Suprapubic skin (tissue), 4 donors: Measurements from ENCODE around the gene PTPRN2. TPM values are rescaled to one million over a fixed set of nuclear protein-coding genes. Genes with fewer than 3 reads are reported as not detected.
"Not testable (repeated sequence)": the region's sequence is repeated elsewhere in the genome, so short reads cannot be mapped to it uniquely, and the experiment has no call there.

Experiments
- DNase-seq, 2 donors: peaks; one replicate each; pipeline ENCODE4 v3.0.0-alpha.2; 2019; ENCODE audit warnings: low spot score in 2 of 2
- H3K27ac ChIP-seq: fragments of 200-600 bp; sonication (generic); one replicate; pipeline ENCODE4 v1.5.1; 2019
- H3K27me3 ChIP-seq: fragments of 200-600 bp; sonication (generic); one replicate; pipeline ENCODE4 v1.5.1; 2019
- H3K36me3 ChIP-seq: fragments of 200-600 bp; sonication (generic); one replicate; pipeline ENCODE4 v1.5.1; 2019
- H3K4me1 ChIP-seq: fragments of 200-600 bp; sonication (generic); one replicate; pipeline ENCODE4 v1.5.1; 2019
- H3K4me3 ChIP-seq: fragments of 200-600 bp; sonication (generic); one replicate; pipeline ENCODE4 v1.5.1; 2019; ENCODE audit warnings: mild to moderate bottlenecking
- H3K9me3 ChIP-seq: fragments of 200-600 bp; sonication (generic); one replicate; pipeline ENCODE4 v1.5.1; 2019
- EP300 ChIP-seq: sonication (generic); formaldehyde crosslinking; IDR thresholded peaks from one replicate; pipeline ENCODE4 v1.6.1; 2017; ENCODE audit warnings: antibody characterized with exemption
- POLR2A ChIP-seq, 2 donors: fragments of 450-650 bp; IDR thresholded peaks; one replicate each; pipeline ENCODE4 v1.6.1; 2017; ENCODE audit warnings: antibody characterized with exemption in 2 of 2, mild to moderate bottlenecking in 2 of 2, moderate library complexity in 2 of 2
- POLR2AphosphoS5 ChIP-seq, 3 donors: sonication (generic); formaldehyde crosslinking; IDR thresholded peaks; one replicate each; pipeline ENCODE4 v1.6.1; 2017; ENCODE audit warnings: antibody characterized with exemption in 3 of 3
- WGBS: methylation state at CpG from one replicate; pipeline ENCODE4 v1.1.5; 2018; 5-methylcytosine and 5-hydroxymethylcytosine counted together
- total RNA-seq, 4 donors: library from RNA; depleted of rRNA; stranded (reverse); fragments of >200 nt; gene quantifications; one replicate each; pipeline ENCODE4 v1.1.0, GENCODE V29; 2016
- TF ChIP-seq, protein P1 (sequence below), 2 donors: fragments of 200-600 bp in 1 of 2; fragments of 450-650 bp in 1 of 2; sonication (generic) in 1 of 2; IDR thresholded peaks; one replicate each; pipeline ENCODE4 v1.5.1; 2016 to 2019; ENCODE audit warnings: antibody characterized with exemption in 2 of 2, mild to moderate bottlenecking in 1 of 2, moderate library complexity in 1 of 2

The PTPRN2 gene
- total RNA-seq, 4 donors from 2014 or later: 0.23 to 1.8 (median 1.3) TPM

DNA sequence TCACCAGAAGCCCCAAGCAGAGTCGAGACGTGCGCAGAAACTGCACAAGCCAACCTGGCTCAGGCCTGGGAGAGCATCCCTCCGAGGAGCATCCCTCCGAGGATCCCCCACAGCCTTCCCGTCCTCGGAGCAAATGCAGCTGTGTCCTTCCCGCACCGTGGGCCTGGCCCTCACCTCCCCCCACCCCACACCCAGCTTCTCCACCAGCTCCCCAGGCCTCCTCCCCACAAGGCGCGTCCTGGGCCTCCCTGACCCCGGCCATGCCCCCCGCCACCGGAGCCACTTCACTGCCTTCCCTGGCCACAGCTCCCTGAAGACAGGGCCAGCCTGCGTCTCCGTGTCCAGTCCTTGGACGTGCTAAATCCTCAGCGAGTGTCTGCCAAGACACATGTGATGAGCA, 60.6 kb downstream of the PTPRN2 start:
- H3K4me1 ChIP-seq: no peaks in the 10 kb centered on the region
- H3K27me3 ChIP-seq: peaks cover 24% of the 10 kb centered on the region
- H3K9me3 ChIP-seq: no peaks in the 10 kb centered on the region
- no peak overlapping the region for H3K27ac ChIP-seq
- H3K4me3 ChIP-seq: no peak overlapping the region
- 85% methylated on average over 14 of the region's 18 CpGs for WGBS
- TF ChIP-seq EP300 (no peak), POLR2AphosphoS5 (IDR thresholded peaks at IDR 0.05) (no peak), POLR2A (IDR thresholded peaks at IDR 0.05) (no peak)
- TF ChIP-seq, protein P1, sequence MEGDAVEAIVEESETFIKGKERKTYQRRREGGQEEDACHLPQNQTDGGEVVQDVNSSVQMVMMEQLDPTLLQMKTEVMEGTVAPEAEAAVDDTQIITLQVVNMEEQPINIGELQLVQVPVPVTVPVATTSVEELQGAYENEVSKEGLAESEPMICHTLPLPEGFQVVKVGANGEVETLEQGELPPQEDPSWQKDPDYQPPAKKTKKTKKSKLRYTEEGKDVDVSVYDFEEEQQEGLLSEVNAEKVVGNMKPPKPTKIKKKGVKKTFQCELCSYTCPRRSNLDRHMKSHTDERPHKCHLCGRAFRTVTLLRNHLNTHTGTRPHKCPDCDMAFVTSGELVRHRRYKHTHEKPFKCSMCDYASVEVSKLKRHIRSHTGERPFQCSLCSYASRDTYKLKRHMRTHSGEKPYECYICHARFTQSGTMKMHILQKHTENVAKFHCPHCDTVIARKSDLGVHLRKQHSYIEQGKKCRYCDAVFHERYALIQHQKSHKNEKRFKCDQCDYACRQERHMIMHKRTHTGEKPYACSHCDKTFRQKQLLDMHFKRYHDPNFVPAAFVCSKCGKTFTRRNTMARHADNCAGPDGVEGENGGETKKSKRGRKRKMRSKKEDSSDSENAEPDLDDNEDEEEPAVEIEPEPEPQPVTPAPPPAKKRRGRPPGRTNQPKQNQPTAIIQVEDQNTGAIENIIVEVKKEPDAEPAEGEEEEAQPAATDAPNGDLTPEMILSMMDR (IDR thresholded peaks at IDR 0.05): no peak
- H3K36me3 ChIP-seq: no peaks in the 10 kb centered on the region
- DNase-seq: no peak

DNA sequence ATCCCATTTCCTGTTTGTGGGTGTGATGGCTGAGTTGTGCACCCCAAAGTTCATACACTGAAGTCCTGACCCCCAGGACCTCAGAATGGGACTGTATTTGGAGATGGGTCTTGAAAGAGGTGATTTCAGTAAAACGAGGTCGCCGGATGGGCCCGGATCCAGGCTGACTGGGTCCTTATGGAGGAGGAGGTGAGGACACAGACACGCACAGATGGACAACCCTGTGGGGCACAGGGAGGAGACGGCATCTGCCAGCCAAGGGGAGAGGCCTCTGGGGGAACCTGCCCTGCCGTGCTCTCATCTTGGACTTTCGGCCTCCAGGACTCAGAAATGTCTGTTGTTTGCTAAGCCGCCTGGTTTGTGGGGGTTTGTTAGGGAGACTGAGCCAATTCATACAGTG, 61.1 kb downstream of the PTPRN2 start:
- Histone ChIP-seq H3K36me3 (no peaks in the 10 kb centered on the region), H3K4me3 (no peak overlapping the region), H3K4me1 (no peaks in the 10 kb centered on the region), H3K27me3 (peaks cover 24% of the 10 kb centered on the region), H3K27ac (no peak overlapping the region), H3K9me3 (no peaks in the 10 kb centered on the region)
- TF ChIP-seq EP300 (no peak), POLR2A (IDR thresholded peaks at IDR 0.05) (no peak)
- DNase-seq: no peak
- WGBS: 83% methylated on average over 4 of the region's 9 CpGs

DNA sequence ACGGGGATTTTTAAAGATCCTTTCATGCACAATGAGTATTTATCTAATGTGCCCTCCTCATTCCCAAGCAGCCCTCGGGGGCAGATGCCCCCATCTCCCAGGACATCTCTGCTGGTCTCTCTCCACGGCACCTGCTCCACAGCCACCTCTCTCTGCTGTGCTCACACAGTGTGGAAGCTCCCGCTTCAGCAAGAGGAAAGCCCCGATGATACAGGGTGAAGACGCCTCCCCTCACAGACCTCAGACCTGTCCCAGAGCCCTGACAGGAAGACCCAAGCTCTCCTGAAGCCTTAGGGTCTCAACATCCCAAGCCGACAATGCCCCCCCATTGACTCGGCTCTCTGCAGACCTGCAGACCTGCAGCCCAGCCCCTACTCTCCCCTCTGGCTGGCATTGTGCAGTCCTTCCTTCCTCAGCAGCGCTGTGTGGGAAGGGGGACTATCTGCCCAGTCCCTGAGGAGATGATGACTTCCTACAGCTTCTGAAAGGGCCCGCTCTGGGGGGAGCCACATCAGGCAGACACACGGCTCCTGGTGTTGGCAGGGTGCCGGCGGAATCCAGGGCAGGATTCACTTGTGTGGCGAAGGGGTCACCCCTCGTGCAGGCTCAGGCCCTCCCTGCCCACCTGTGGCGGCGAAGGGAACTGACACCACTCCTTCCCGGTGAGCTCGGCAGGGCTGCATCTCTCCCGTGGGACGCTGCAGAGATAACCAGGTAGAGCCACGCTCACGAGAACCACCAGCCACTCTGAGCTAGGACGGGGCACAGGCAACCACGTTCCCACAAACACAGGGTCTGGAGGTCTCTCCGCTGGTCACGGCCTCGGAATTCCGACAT, 61.8 kb downstream of the PTPRN2 start:
- Histone ChIP-seq H3K9me3 (no peaks in the 10 kb centered on the region), H3K4me1 (no peaks in the 10 kb centered on the region), H3K27me3 (peaks cover 24% of the 10 kb centered on the region), H3K36me3 (no peaks in the 10 kb centered on the region), H3K27ac (no peak overlapping the region), H3K4me3 (no peak overlapping the region)
- no peak for DNase-seq
- no peak for TF ChIP-seq POLR2A (IDR thresholded peaks at IDR 0.05)
- TF ChIP-seq EP300: no peak
- TF ChIP-seq, protein P1 (IDR thresholded peaks at IDR 0.05): no peak
- TF ChIP-seq POLR2AphosphoS5 (IDR thresholded peaks at IDR 0.05): no peak
- 83% methylated on average over 21 of the region's 29 CpGs for WGBS

DNA sequence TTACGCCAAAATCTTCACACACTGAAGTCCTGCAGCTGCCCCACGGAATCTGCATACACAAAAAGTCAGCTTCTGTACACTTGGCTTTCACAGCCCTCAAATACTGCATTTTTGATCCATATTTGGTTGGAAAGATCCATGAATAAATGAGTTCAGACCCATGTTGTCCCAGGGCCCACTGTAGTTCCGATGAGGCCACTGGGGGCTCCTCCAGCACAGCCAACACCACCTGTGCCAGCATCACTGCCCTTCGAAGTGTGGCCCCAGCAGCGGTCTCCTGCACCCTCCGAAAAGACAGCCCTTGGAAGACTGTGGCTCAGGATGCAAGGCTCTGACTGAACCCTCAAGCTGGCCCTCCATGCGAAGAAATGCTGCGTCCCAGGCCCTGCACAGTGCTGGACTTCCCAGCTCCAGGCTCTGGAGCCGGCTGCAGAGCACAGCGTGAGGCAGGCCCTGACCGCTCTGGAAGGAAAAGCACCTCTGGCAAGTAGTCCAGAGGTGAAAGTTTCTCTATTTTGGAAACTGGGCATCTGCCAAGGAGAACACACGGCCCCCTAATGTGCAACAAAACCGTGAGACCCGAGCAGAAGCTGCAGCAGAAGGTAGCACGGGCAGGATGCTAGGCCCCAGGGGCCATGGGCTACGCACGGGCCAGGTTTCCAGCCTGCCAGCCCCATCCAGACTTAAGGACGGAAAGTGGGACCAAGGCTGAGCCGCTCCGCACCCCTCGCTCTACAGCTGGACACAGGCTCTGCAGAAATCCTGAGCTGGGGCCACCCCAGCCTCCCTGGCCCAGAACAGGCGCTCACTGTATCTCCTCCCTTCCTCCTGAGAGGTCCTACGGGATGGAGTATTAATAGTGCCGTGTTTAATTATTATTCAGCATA, 62.6 kb downstream of the PTPRN2 start:
- DNase-seq: no peak
- no peaks in the 10 kb centered on the region for H3K36me3 ChIP-seq
- no peaks in the 10 kb centered on the region for H3K4me1 ChIP-seq
- no peaks in the 10 kb centered on the region for H3K9me3 ChIP-seq
- 91% methylated on average over 8 of the region's 24 CpGs for WGBS
- H3K27me3 ChIP-seq: peaks cover 24% of the 10 kb centered on the region
- no peak overlapping the region for H3K27ac ChIP-seq
- TF ChIP-seq EP300 (no peak), POLR2AphosphoS5 (IDR thresholded peaks at IDR 0.05) (no peak), POLR2A (IDR thresholded peaks at IDR 0.05) (no peak)
- TF ChIP-seq, protein P1 (IDR thresholded peaks at IDR 0.05): no peak
- no peak overlapping the region for H3K4me3 ChIP-seq

DNA sequence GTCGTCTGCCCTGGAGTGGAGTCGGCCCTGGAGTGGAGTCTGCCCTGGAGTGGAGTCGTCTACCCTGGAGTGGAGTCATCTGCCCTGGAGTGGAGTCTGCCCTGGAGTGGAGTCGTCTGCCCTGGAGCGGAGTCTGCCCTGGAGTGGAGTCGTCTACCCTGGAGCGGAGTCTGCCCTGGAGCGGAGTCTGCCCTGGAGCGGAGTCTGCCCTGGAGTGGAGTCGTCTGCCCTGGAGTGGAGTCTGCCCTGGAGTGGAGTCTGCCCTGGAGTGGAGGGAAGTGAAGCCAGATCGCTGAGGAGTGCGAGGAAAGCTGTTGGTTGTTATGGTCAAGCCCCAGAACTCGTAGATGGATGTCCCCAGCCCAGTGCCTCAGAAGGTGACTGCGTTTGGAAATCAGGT, 63.3 kb downstream of the PTPRN2 start:
- H3K27ac ChIP-seq, DNase-seq: not testable (repeated sequence)
- 75% methylated on average over 7 of the region's 14 CpGs for WGBS

DNA sequence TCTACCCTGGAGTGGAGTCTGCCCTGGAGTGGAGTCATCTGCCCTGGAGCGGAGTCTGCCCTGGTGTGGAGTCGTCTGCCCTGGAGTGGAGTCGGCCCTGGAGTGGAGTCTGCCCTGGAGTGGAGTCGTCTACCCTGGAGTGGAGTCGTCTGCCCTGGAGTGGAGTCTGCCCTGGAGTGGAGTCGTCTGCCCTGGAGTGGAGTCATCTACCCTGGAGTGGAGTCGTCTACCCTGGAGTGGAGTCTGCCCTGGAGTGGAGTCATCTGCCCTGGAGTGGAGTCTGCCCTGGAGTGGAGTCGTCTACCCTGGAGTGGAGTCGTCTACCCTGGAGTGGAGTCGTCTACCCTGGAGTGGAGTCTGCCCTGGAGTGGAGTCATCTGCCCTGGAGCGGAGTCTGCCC, 63.7 kb downstream of the PTPRN2 start:
- H3K27me3 ChIP-seq: peaks cover 24% of the 10 kb centered on the region
- H3K9me3 ChIP-seq, H3K4me3 ChIP-seq, H3K36me3 ChIP-seq, DNase-seq, H3K27ac ChIP-seq, H3K4me1 ChIP-seq: not testable (repeated sequence)
- WGBS: no CpG with 5 or more reads among the region's 11 CpGs

More for the DNA sequence above, 63.3 kb downstream of the PTPRN2 start:
- peaks cover 24% of the 10 kb centered on the region for H3K27me3 ChIP-seq
- H3K4me1 ChIP-seq, H3K36me3 ChIP-seq, H3K9me3 ChIP-seq, H3K4me3 ChIP-seq: not testable (repeated sequence)

DNA sequence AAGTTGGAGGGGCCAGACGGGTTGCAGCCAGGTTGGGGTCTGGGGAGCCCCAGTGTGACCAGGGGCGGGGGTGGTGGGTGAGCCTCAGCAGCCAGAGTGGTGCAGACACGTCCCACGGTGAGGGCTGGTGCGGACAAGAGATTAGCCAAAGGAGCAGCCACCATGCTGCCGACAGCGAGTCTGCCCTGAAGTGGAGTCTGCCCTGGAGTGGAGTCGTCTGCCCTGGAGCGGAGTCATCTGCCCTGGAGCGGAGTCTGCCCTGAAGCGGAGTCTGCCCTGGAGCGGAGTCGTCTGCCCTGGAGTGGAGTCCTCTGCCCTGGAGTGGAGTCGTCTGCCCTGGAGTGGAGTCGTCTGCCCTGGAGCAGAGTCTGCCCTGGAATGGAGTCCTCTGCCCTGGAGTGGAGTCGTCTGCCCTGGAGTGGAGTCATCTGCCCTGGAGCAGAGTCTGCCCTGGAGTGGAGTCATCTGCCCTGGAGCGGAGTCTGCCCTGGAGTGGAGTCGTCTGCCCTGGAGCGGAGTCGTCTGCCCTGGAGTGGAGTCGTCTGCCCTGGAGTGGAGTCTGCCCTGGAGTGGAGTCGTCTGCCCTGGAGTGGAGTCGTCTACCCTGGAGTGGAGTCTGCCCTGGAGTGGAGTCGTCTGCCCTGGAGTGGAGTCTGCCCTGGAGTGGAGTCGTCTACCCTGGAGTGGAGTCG, 64.3 kb downstream of the PTPRN2 start:
- H3K4me3 ChIP-seq, H3K36me3 ChIP-seq, DNase-seq, H3K9me3 ChIP-seq, H3K4me1 ChIP-seq, H3K27ac ChIP-seq: not testable (repeated sequence)
- H3K27me3 ChIP-seq: peaks cover 29% of the 10 kb centered on the region
- 86% methylated on average over 12 of the region's 26 CpGs for WGBS

DNA sequence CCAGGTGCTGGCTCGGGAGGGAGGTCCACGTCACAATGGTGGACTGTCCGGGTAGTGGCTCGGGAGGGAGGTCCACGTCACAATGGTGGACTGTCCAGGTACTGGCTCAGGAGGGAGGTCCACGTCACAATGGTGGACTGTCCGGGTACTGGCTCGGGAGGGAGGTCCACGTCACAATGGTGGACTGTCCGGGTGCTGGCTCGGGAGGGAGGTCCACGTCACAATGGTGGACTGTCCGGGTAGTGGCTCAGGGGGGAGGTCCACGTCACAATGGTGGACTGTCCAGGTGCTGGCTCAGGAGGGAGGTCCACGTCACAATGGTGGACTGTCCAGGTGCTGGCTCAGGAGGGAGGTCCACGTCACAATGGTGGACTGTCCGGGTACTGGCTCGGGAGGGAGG, 65.8 kb downstream of the PTPRN2 start:
- WGBS: 73% methylated on average over 14 of the region's 18 CpGs

More for the DNA sequence above, 65.8 kb downstream of the PTPRN2 start:
- not testable (repeated sequence) for H3K27ac ChIP-seq, DNase-seq, H3K36me3 ChIP-seq, H3K4me1 ChIP-seq, H3K4me3 ChIP-seq, H3K9me3 ChIP-seq
- H3K27me3 ChIP-seq: peaks cover 27% of the 10 kb centered on the region
